ENCODE results near the gene CASS4. TPM values are rescaled to one million over a fixed set of nuclear protein-coding genes. Genes with fewer than 3 reads are reported as not detected.

CASS4 gene
- total RNA-seq, 1 experiment from 2014 or later = 0.17 TPM

GRCh38 chr20:56411759-56412472 is at the start of gene CASS4 (continued):
- TF ChIP-seq, protein P1, sequence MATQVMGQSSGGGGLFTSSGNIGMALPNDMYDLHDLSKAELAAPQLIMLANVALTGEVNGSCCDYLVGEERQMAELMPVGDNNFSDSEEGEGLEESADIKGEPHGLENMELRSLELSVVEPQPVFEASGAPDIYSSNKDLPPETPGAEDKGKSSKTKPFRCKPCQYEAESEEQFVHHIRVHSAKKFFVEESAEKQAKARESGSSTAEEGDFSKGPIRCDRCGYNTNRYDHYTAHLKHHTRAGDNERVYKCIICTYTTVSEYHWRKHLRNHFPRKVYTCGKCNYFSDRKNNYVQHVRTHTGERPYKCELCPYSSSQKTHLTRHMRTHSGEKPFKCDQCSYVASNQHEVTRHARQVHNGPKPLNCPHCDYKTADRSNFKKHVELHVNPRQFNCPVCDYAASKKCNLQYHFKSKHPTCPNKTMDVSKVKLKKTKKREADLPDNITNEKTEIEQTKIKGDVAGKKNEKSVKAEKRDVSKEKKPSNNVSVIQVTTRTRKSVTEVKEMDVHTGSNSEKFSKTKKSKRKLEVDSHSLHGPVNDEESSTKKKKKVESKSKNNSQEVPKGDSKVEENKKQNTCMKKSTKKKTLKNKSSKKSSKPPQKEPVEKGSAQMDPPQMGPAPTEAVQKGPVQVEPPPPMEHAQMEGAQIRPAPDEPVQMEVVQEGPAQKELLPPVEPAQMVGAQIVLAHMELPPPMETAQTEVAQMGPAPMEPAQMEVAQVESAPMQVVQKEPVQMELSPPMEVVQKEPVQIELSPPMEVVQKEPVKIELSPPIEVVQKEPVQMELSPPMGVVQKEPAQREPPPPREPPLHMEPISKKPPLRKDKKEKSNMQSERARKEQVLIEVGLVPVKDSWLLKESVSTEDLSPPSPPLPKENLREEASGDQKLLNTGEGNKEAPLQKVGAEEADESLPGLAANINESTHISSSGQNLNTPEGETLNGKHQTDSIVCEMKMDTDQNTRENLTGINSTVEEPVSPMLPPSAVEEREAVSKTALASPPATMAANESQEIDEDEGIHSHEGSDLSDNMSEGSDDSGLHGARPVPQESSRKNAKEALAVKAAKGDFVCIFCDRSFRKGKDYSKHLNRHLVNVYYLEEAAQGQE (IDR thresholded peaks at IDR 0.05; ENCODE audit: low read depth) = no peak
- TF ChIP-seq EZH2phosphoT487 (IDR thresholded peaks at IDR 0.05; ENCODE audit: borderline replicate concordance) = no peak

GRCh38 chr20:56362833-56363413 is 49.1 kb upstream of the CASS4 start:
- DNase-seq (ENCODE audit: low read depth, low spot score) (no peak), ATAC-seq (no peak)
- Histone ChIP-seq H3K9me3 (ENCODE audit: control insufficient read depth in 1 of 2, insufficient read depth in 1 of 2, low read depth in 1 of 2, low read length in 2 of 2) (no peaks in the 10 kb centered on the region), H3K9ac (ENCODE audit: low read length) (no peak overlapping the region), H2AFZ (ENCODE audit: low read depth, low read length, poor library complexity, severe bottlenecking) (no peak overlapping the region), H3K36me3 (ENCODE audit: control insufficient read depth in 1 of 2, insufficient read depth in 2 of 2, low read length in 2 of 2) (no peaks in the 10 kb centered on the region), H3K9me2 (ENCODE audit: insufficient read depth) (no peaks in the 10 kb centered on the region), H3K27ac (ENCODE audit: low read depth, low read length) (no peak overlapping the region), H4K20me1 (ENCODE audit: insufficient read depth) (no peaks in the 10 kb centered on the region), H3K4me1 (ENCODE audit: control insufficient read depth in 1 of 2, insufficient read depth in 2 of 2, low read length in 2 of 2) (peaks cover 7 to 21% of the 10 kb centered on the region in 2 experiments), H3K27me3 (ENCODE audit: insufficient read depth, low read length) (no peaks in the 10 kb centered on the region), H3K4me3 (replicated peaks in 1 of 2; ENCODE audit: low read depth in 1 of 2, low read length in 2 of 2) (no peak overlapping the region), H3K79me2 (ENCODE audit: insufficient read depth, low read length) (no peaks in the 10 kb centered on the region), H3K4me2 (ENCODE audit: low read length) (no peak overlapping the region)
- intact Hi-C loops (cut with micrococcal nuclease) = no loop called here
- ChIA-PET POLR2A (no interaction called here), CTCF (no interaction called here), RAD21 (ENCODE audit: low non-redundant PET in 1 of 2, low total read pairs in 2 of 2, uncharacterized antibody in 2 of 2, unreplicated experiment in 2 of 2) (no interaction called here)
- no peak for TF ChIP-seq ZNF274 (IDR thresholded peaks at IDR 0.05; ENCODE audit: low read depth, low read length)
- TF ChIP-seq FOSL1 (IDR thresholded peaks at IDR 0.05; ENCODE audit: low read depth) = no peak
- no peak for TF ChIP-seq EZH2phosphoT487 (IDR thresholded peaks at IDR 0.05; ENCODE audit: borderline replicate concordance)
- TF ChIP-seq TCF7L2 (IDR thresholded peaks at IDR 0.05; ENCODE audit: borderline replicate concordance, extremely low read depth, insufficient read depth, insufficient read length) = no peak
- no peak for TF ChIP-seq ATF3 (IDR thresholded peaks at IDR 0.05)
- TF ChIP-seq JUND (IDR thresholded peaks at IDR 0.05) = no peak
- no peak for TF ChIP-seq CEBPB (IDR thresholded peaks at IDR 0.05; ENCODE audit: low read depth)
- no TSS peak for BruUV-seq (replicated peaks)

All from HCT116 (cell line).